HepG2 (cell line): Measurements from ENCODE around the gene SUN5. TPM values are rescaled to one million over a fixed set of nuclear protein-coding genes. Genes with fewer than 3 reads are reported as not detected.

Experiments
- AGO1 ChIP-seq: fragments of 200-400 bp; formaldehyde crosslinking; IDR thresholded peaks from 2 replicates; pipeline ENCODE4 v1.6.1; 2017; ENCODE audit warnings: mild to moderate bottlenecking, low read depth, low read length, moderate library complexity; ENCODE audit not compliant: poor library complexity, severe bottlenecking
- BRF2 ChIP-seq: sonication (generic); formaldehyde crosslinking; IDR thresholded peaks from 2 replicates; pipeline ENCODE4 v1.8.1; 2022; ENCODE audit warnings: mild to moderate bottlenecking, missing genetic modification reagents
- CEBPB ChIP-seq: IDR thresholded peaks from 2 replicates; pipeline ENCODE4 v1.6.1; 2011; ENCODE audit warnings: low read depth, low read length, improper control_type of control experiment, borderline replicate concordance
- ERF ChIP-seq: IDR thresholded peaks from 2 replicates; pipeline ENCODE4 v1.6.1; 2018; ENCODE audit warnings: missing biosample characterization, missing genetic modification reagents
- GABPA ChIP-seq, 2 experiments: IDR thresholded peaks; 2 replicates each; pipeline ENCODE4 v1.6.1; 2011 to 2016; ENCODE audit warnings: low read depth in 2 of 2, low read length in 1 of 2, missing biosample characterization in 1 of 2, missing genetic modification characterization in 1 of 2
- HNF4A ChIP-seq: sonication (generic); formaldehyde crosslinking; IDR thresholded peaks from 2 replicates; pipeline ENCODE4 v1.4.0; 2020; ENCODE audit warnings: missing genetic modification reagents
- IRF2 ChIP-seq: IDR thresholded peaks from 2 replicates; pipeline ENCODE4 v1.6.1; 2018; ENCODE audit warnings: missing genetic modification reagents, missing compliant biosample characterization
- MYC ChIP-seq: sonication (generic); formaldehyde crosslinking; IDR thresholded peaks from 2 replicates; pipeline ENCODE4 v1.9.0; 2021; ENCODE audit warnings: missing genetic modification reagents, borderline replicate concordance
- MYPOP ChIP-seq: sonication (generic); formaldehyde crosslinking; IDR thresholded peaks from 2 replicates; pipeline ENCODE4 v1.8.1; 2023; ENCODE audit warnings: mild to moderate bottlenecking, moderate library complexity, missing genetic modification reagents
- PAF1 ChIP-seq: IDR thresholded peaks from 2 replicates; pipeline ENCODE4 v1.6.1; 2016; ENCODE audit warnings: missing genetic modification reagents, missing compliant biosample characterization
- PHF8 ChIP-seq: sonication (generic); formaldehyde crosslinking; IDR thresholded peaks from 2 replicates; pipeline ENCODE4 v1.5.0; 2020; ENCODE audit warnings: missing genetic modification reagents
- RBM39 ChIP-seq: fragments of 200-400 bp; formaldehyde crosslinking; IDR thresholded peaks from one replicate; pipeline ENCODE4 v1.6.1; 2018; ENCODE audit warnings: antibody characterized with exemption, mild to moderate bottlenecking, low read depth, low read length; ENCODE audit not compliant: poor library complexity, severe bottlenecking
- RORA ChIP-seq: sonication (generic); formaldehyde crosslinking; IDR thresholded peaks from 2 replicates; pipeline ENCODE4 v1.5.0; 2020; ENCODE audit warnings: mild to moderate bottlenecking, missing genetic modification reagents, moderate library complexity
- SNAPC5 ChIP-seq: sonication (generic); formaldehyde crosslinking; IDR thresholded peaks from 2 replicates; pipeline ENCODE4 v1.8.1; 2023; ENCODE audit warnings: mild to moderate bottlenecking, missing genetic modification reagents, borderline replicate concordance
- STAT5B ChIP-seq: sonication (generic); formaldehyde crosslinking; IDR thresholded peaks from 2 replicates; pipeline ENCODE4 v1.4.0; 2020; ENCODE audit warnings: missing genetic modification reagents
- YEATS2 ChIP-seq: sonication (generic); formaldehyde crosslinking; IDR thresholded peaks from 2 replicates; pipeline ENCODE4 v1.4.0; 2020; ENCODE audit warnings: missing genetic modification reagents, borderline replicate concordance
- ZBTB25 ChIP-seq: IDR thresholded peaks from 2 replicates; pipeline ENCODE4 v1.6.1; 2018; ENCODE audit warnings: missing genetic modification reagents
- ZNF326 ChIP-seq: sonication (generic); formaldehyde crosslinking; IDR thresholded peaks from 2 replicates; pipeline ENCODE4 v1.4.0; 2020; ENCODE audit warnings: missing genetic modification reagents, borderline replicate concordance
- ZNF329 ChIP-seq: sonication (generic); formaldehyde crosslinking; IDR thresholded peaks from 2 replicates; pipeline ENCODE4 v1.9.0; 2021; ENCODE audit warnings: low read depth, mild to moderate bottlenecking, missing genetic modification reagents
- ZNF354B ChIP-seq: sonication (generic); formaldehyde crosslinking; IDR thresholded peaks from 2 replicates; pipeline ENCODE4 v1.8.0; 2022; ENCODE audit warnings: mild to moderate bottlenecking, missing genetic modification reagents
- ZNF598 ChIP-seq: sonication (generic); formaldehyde crosslinking; IDR thresholded peaks from 2 replicates; pipeline ENCODE4 v1.5.1; 2020; ENCODE audit warnings: mild to moderate bottlenecking, missing genetic modification reagents, borderline replicate concordance
- ZNF644 ChIP-seq: IDR thresholded peaks from 2 replicates; pipeline ENCODE4 v1.6.1; 2016; ENCODE audit warnings: low read depth
- ZNF790 ChIP-seq: sonication (generic); formaldehyde crosslinking; IDR thresholded peaks from 2 replicates; pipeline ENCODE4 v1.8.0; 2022; ENCODE audit warnings: missing genetic modification reagents, mild to moderate bottlenecking, borderline replicate concordance
- ZSCAN29 ChIP-seq: sonication (generic); formaldehyde crosslinking; conservative IDR thresholded peaks from 2 replicates; pipeline ENCODE4 v1.4.0; 2020; ENCODE audit warnings: mild to moderate bottlenecking, missing genetic modification reagents
- ZSCAN9 ChIP-seq: IDR thresholded peaks from 2 replicates; pipeline ENCODE4 v1.6.1; 2016; ENCODE audit warnings: borderline replicate concordance
- polyA plus RNA-seq, 8 experiments: library from polyadenylated mRNA; depleted of rRNA in 3 of 8; stranded (reverse) in 7 of 8; unstranded in 1 of 8; fragments of >200 nt; fragmentation: Illumina TruSeq in 4 of 8; extraction: Trizol in 4 of 8; gene quantifications; 2 replicates each; pipeline versions ENCODE4 v1.2.1 to v1.2.3, GENCODE V29; 2011 to 2016; ENCODE audit warnings: low read depth in 4 of 8, missing spikeins in 1 of 8, mixed read lengths in 1 of 8; ENCODE audit not compliant: insufficient read depth in 1 of 8
- total RNA-seq, 5 experiments: library from RNA; depleted of rRNA; stranded (reverse); fragments of >200 nt; fragmentation: Illumina TruSeq; extraction: Trizol; gene quantifications; 2 replicates each; pipeline ENCODE4 v1.2.3, GENCODE V29; 2016; ENCODE audit warnings: low read depth in 1 of 5

Gene SUN5
- total and polyA plus RNA-seq, 2 of the 13 experiments (the other 11 are each of a cell fraction or from before 2014, with no cell fraction given): not detected

- TF ChIP-seq PAF1 (peak; percentile 95), IRF2 (CRISPR knock-in tag) (peak; percentile 61), ZBTB25 (0 out of 2 replicates have a peak, but pooled peaks have one; percentile 36), MYPOP (CRISPR knock-in tag) (no peak), BRF2 (CRISPR knock-in tag) (peak; percentile 37), GABPA (IDR thresholded peaks at IDR 0.05; ENCODE audit: low read depth, low read length) (no peak), GABPA (CRISPR knock-in tag; IDR thresholded peaks at IDR 0.05; ENCODE audit: low read depth) (peak; percentile 44), ZNF644 (CRISPR knock-in tag) (peak; percentile 84), CEBPB (peak; percentile 58; the same call in 1 of the 2 replicates), ZNF354B (no peak; the same call in 1 of the 2 replicates), RORA (CRISPR knock-in tag) (no peak), ERF (CRISPR knock-in tag) (peak; percentile 37), AGO1 (peak; percentile 96), MYC (peak; percentile 54; the same call in 1 of the 2 replicates), YEATS2 (0 out of 2 replicates have a peak, but pooled peaks have one; percentile 18), SNAPC5 (CRISPR knock-in tag) (peak; percentile 79; the same call in 1 of the 2 replicates), STAT5B (no peak), ZNF326 (CRISPR knock-in tag) (peak; percentile 71), PHF8 (CRISPR knock-in tag) (0 out of 2 replicates have a peak, but pooled peaks have one; percentile 31), HNF4A (CRISPR knock-in tag) (0 out of 2 replicates have a peak, but pooled peaks have one; percentile 12), ZSCAN29 (CRISPR knock-in tag) (no peak; the same call in 1 of the 2 replicates), ZSCAN9 (CRISPR knock-in tag) (peak; percentile 31; the same call in 1 of the 2 replicates), RBM39 (no peak), ZNF329 (CRISPR knock-in tag) (0 out of 2 replicates have a peak, but pooled peaks have one; percentile 42), ZNF598 (CRISPR knock-in tag) (peak; percentile 47; the same call in 1 of the 2 replicates), ZNF790 (CRISPR knock-in tag) (0 out of 2 replicates have a peak, but pooled peaks have one; percentile 83)
These were observed 22.0 kb upstream of the SUN5 start (continued) for GRCh38 chr20:33026072-33026778.
